Kidney epithelial cell (primary cell): Measurements from ENCODE around the gene EMSY. TPM values are rescaled to one million over a fixed set of nuclear protein-coding genes. Genes with fewer than 3 reads are reported as not detected.

Source experiments
- DNase-seq: peaks from one replicate; pipeline ENCODE4 v3.0.0-alpha.2; 2010; ENCODE audit warnings: low read depth
- H3K27me3 ChIP-seq: 2 replicates; pipeline ENCODE4 v1.6.0; 2011; ENCODE audit warnings: low read length; ENCODE audit not compliant: control insufficient read depth, insufficient read depth
- H3K36me3 ChIP-seq: 2 replicates; pipeline ENCODE4 v1.5.1; 2011; ENCODE audit warnings: low read length; ENCODE audit not compliant: control insufficient read depth, insufficient read depth
- H3K4me3 ChIP-seq: 2 replicates; pipeline ENCODE4 v1.5.1; 2011; ENCODE audit warnings: low read depth, mild to moderate bottlenecking, control low read depth, low read length
- CTCF ChIP-seq: IDR thresholded peaks from 2 replicates; pipeline ENCODE4 v1.5.1; 2011; ENCODE audit warnings: mild to moderate bottlenecking, moderate library complexity, low read length, control low read depth, inconsistent platforms; ENCODE audit not compliant: insufficient read depth, poor library complexity, severe bottlenecking
- total RNA-seq: library from RNA; depleted of rRNA; stranded (reverse); fragments of >200 nt; gene quantifications from 2 replicates; pipeline ENCODE4 v1.2.3, GENCODE V29; 2015

The EMSY gene
- total RNA-seq, 1 donor from 2014 or later, result 15.2 TPM

- DNase-seq, result no peak
- no peaks in the 10 kb centered on the region for H3K27me3 ChIP-seq
- no peak overlapping the region for H3K4me3 ChIP-seq
- TF ChIP-seq CTCF, result no peak
- no peaks in the 10 kb centered on the region for H3K36me3 ChIP-seq
Observed at GRCh38 chr11:76513654-76514034, 68.8 kb downstream of the EMSY start.

GRCh38 chr11:76515494-76515893 lies 70.7 kb downstream of the EMSY start:
- TF ChIP-seq CTCF, result no peak
- H3K36me3 ChIP-seq, result no peaks in the 10 kb centered on the region
- DNase-seq, result no peak
- H3K27me3 ChIP-seq, result no peaks in the 10 kb centered on the region
- H3K4me3 ChIP-seq, result no peak overlapping the region

- Histone ChIP-seq H3K4me3 (no peak overlapping the region), H3K36me3 (no peaks in the 10 kb centered on the region), H3K27me3 (no peaks in the 10 kb centered on the region)
- TF ChIP-seq CTCF, result no peak
- DNase-seq, result no peak
Observed at GRCh38 chr11:76523147-76523546, 78.3 kb downstream of the EMSY start.

- no peak for DNase-seq
- H3K4me3 ChIP-seq, result no peak overlapping the region
- H3K27me3 ChIP-seq, result no peaks in the 10 kb centered on the region
- no peaks in the 10 kb centered on the region for H3K36me3 ChIP-seq
- no peak for TF ChIP-seq CTCF
Observed at GRCh38 chr11:76523786-76524436, 79.1 kb downstream of the EMSY start.

- no peak for TF ChIP-seq CTCF
- Histone ChIP-seq H3K4me3 (no peak overlapping the region), H3K27me3 (no peaks in the 10 kb centered on the region), H3K36me3 (no peaks in the 10 kb centered on the region)
- DNase-seq, result no peak
Observed at GRCh38 chr11:76524461-76524860, 79.6 kb downstream of the EMSY start.

- DNase-seq, result no peak
- Histone ChIP-seq H3K36me3 (no peaks in the 10 kb centered on the region), H3K4me3 (no peak overlapping the region), H3K27me3 (no peaks in the 10 kb centered on the region)
- no peak for TF ChIP-seq CTCF
Observed at GRCh38 chr11:76524919-76525318, 80.1 kb downstream of the EMSY start.
